A172 (cell line): ENCODE data around the gene SCRN2. TPM values are rescaled to one million over a fixed set of nuclear protein-coding genes. Genes with fewer than 3 reads are reported as not detected.

Experiments used
- DNase-seq: peaks from one replicate; pipeline ENCODE4 v3.0.0-alpha.2; 2015; ENCODE audit warnings: low spot score
- total RNA-seq: library from RNA; depleted of rRNA; stranded (reverse); fragments of >200 nt; shearing (Covaris generic); gene quantifications from 2 replicates; pipeline ENCODE4 v1.2.3, GENCODE V29; 2014

The SCRN2 gene
- total RNA-seq, 1 experiment from 2014 or later = 56.8 TPM

GRCh38 chr17:47846716-47847340 lies 5.8 kb upstream of the SCRN2 start:
- no peak for DNase-seq

GRCh38 chr17:47845716-47846075 lies 4.6 kb upstream of the SCRN2 start:
- DNase-seq = no peak

DNA sequence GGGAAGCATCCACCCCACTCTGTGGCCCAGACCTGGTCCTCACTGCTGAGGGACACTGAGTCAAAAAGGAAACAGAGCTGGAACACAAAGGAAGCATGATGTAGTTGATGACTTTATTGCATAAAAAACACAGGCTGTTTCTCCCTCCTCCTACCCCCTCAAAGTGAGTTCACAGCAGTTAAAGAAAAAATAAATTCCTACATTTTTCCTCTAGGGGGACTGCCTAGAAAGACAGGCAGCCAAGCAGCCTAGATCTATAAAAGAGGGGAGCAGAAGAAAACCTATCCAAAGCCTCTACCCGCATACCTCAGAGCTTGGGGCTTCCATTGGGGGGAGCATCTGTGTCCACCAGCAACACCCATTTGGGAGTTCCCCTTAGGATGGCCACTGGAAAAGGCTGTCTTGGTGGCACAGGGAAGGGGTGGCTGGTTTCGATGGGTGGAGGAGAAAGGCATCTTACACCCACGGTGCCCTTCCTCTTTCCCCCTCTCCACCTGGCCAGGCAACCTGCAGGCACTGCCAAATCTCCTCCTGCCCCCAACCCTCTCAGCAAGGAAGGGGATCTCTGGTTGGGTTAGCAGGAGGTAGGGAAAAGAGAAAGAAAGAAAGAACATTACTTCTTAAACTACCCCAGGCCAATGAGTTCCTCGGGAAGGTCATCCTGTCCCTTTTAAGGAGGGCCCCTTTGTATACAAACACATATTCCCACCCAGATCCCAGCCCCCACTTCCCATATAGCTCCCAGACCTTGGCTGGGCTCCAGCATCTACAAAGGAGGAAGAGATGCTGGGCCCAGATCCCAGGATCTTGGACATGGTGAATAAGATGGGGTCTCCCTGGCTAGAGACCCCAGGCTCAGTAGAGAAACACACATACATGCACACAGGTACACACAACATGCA lies 4.0 kb upstream of the SCRN2 start:
- no peak for DNase-seq

- no peak for DNase-seq
Measured at GRCh38 chr17:47844227-47844626, 3.2 kb upstream of the SCRN2 start.

DNA sequence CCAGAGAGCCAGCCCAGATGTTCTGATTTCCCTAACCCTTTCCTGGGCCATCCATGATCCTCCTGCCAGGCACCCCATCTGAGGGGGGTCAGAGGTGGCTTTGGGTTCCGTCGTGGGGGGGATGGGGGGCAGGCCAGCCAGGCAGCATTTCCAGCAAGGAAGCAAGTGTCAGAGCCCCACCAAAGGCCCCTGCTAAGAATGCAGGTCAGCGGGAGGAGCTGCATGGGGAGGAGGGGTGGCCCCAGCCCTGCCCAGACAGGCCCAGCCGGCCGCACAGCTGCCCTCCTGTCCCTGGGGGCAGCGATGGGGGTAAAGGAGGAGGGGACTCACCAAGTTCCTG lies 2.3 kb upstream of the SCRN2 start:
- no peak for DNase-seq

DNA sequence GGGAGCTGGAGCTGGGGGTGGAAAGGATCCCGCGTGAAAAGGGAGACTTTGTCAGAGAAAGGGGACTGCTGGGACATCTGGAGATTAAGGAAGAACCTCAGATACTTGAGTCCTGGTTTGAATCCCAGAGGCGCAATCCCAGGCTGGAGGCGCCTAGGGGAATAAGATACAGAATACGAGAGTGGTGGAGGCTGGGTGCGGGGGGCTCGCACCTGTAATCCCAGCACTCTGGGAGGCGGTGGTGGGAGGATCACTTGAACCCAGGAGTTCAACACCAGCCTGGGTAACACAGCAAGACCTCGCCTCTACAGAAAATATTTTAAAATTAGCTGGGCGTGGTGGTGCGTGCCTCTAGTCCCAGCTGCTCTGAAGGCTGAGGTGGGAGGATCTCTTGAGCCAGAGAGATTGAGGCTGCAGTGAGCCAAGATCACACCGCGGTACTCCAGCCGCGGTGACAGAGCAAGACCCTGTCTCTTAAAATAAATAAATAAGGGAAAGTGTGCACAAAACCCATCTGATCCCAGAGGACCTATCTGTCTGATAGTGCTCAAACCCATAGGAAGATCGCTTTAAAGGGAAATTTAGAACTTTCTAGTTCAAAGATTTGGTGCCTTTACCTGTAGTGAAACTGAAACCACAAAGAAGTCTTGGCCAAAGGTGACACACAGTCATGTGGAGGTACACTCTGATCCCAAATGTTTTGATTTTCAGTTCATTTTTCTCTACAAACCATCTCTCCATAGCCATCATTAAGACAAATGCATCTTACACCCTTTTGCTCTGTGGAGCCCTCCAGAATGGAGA lies 617 bp upstream of the SCRN2 start:
- no peak for DNase-seq

DNA sequence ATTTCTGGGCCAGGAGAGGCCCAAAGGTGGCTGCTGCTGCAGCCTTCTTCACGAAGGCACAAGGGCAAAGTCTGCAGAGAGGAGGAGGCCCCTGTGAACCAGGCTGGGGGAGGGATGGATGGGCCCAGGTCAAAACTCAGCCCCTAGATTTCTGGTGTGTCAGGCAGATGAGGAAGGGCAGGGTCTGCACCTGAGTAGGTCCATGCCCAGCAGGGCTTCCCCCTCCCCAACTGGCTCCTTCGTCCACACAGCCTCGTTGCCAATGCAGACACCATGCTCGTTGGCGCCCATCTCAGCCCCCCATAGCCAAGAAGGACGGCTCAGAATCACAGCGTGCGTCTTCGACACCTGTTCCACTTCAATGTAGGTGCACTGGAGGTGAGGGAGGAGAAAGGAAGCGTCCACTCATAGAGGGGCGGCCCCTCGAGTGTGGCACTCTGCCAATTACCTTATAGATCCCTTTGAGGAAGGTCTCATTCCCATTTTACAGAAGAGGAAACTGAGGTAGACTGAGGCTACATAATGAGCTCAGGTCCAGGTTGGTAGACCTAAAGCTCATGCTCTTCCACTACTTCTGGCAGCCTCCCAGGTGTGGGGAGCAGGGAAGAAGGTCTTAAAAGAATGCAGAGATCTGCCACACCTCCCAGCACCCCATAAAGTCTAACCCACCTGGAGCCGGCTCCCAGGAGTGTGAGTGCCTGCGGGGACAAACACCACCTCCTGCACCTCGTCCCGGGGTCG lies 902 bp downstream of the SCRN2 start:
- no peak for DNase-seq

DNA sequence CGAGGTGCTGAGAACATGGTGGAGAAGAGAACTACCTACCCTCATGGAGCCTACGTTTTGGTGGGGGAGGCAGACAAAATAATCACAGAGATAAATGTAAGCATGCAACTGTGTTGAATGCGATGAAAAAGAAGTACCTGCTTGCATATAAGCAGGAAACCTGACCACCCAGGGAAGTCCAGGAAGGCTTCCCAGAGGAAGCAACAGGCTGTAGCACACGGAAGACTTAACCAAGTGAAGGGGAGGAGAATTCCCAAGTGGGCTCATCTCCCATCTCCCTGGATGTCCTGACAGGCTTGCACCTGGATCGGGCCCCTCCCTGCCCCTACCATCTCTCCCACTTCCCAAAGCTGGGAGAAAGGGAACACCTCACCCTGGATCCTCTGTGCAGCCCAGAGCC lies 2.0 kb downstream of the SCRN2 start:
- no peak for DNase-seq

DNA sequence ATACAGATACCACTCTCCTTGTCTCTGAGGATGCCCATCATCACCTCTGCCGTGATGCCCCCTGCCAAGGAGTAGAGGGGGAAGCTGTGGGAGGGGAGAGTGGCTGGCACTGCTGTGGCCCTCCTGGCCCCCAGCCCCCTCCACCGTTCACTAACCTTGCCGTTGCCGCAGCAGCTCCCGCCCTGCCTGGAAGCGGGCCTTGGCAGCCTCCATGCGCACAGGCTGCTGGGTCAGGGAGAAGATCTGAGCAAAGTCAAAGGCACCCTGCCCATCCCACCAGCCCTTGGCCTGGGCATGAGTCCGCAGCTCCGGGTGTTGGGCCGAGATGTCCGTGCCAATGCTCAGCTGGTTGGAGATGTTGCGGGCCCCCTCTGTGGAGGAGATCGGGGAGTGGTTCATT lies 2.4 kb downstream of the SCRN2 start:
- DNase-seq = no peak

- peak; percentile 89 for DNase-seq
Measured at GRCh38 chr17:47837401-47838039, 3.6 kb downstream of the SCRN2 start.

DNA sequence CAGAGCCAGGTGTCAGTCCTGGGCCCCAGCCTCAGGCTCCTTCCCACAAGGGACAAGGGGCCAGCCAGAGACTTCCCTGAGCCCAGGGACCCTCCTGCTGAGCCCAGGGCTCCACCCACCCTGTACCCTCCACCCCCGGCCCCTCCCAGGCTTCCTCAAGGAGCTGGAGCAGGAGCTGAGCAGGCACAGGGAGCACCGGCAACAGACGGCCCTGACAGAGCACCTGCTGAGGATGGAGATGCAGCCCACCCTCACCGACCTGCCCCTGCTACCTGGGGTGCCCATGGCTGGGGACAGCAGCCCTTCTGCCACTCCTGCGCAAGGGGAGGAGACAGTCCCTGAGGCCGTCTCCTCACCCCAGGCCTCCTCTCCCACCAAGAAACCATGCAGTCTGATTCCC lies 4.5 kb downstream of the SCRN2 start:
- no peak for DNase-seq

- no peak for DNase-seq
Measured at GRCh38 chr17:47834756-47835155, 6.3 kb downstream of the SCRN2 start.

DNA sequence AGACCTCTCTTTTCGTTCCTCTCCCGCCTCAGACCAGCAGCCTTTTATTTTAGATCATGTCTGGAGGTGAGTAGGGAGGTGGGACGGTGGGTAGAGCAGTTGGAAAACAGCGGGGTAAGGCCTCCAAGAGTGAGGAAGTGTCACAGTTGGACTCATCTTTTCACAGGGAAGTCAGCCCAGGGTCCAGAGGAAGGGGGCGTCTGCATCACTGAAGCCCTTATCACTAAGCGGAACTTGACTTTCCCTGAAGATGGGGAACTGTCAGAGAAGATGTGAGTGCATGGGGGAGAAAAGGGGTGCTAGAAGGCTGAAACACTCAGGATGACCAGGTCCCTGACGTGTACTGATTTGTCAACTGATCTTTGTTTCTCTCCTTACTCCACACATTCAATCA lies 9.1 kb downstream of the SCRN2 start:
- no peak for DNase-seq

GRCh38 chr17:47831003-47831933 lies 9.8 kb downstream of the SCRN2 start, which contains the start of the genes LRRC46 and MRPL10:
Gene LRRC46 (plus strand): TSS chr17:47831670. CDS start chr17:47831990, 320 bp downstream.
Gene MRPL10 (minus strand): TSS chr17:47831541. CDS start chr17:47831511, 30 bp downstream.
- peak; percentile 87 for DNase-seq

DNA sequence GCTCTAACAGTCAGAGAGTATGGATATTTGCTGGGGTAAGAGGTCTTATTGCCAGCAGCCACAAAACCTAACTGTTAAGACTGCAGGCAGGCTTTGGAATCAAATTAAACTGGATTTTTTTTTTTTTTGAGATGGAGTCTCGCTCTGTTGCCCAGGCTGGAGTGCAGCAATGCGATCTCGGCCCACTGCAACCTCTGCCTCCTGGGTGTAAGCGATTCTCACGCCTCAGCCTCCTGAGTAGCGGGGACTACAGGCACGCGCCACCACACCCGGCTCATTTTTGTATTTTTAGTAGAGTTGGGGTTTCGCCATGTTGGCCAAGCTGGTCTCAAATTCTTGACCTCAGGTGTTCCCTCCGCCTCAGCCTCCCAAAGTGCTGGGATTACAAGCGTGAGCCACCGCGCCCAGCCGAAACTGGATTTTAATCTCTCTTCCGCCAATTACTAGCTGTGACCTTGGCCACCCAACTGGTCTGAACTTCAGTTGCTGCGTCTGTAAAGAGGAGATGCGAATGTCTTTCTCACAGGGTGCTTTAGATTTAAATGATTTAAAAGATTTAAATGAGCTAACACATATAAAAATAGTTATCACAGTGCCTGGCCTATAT lies 10.6 kb downstream of the SCRN2 start:
- DNase-seq = no peak

DNA sequence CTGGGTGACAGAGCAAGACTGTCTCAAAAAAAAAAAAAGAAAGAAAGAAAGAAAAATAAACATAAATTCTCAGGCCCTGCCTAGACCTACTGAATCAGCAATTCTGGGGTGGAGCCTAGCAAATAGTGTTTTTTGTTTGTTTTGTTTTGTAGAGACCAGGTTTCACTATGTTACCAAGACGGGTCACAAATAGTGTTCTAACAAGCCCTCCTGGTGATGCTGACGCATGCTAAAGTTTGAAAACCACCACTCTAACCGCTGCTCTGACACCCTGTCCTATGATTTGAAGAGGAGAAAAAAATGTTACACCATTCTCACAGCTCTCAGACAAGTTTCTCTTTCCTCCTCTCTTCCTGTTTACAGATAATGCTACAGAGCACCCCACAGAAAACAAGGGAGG lies 11.2 kb downstream of the SCRN2 start:
- no peak for DNase-seq

GRCh38 chr17:47823519-47823918 lies 17.6 kb downstream of the SCRN2 start:
- no peak for DNase-seq

GRCh38 chr17:47822785-47823184 lies 18.3 kb downstream of the SCRN2 start:
- DNase-seq = no peak
